ENCODE measurements around the gene MR1.

Gene MR1

DNA sequence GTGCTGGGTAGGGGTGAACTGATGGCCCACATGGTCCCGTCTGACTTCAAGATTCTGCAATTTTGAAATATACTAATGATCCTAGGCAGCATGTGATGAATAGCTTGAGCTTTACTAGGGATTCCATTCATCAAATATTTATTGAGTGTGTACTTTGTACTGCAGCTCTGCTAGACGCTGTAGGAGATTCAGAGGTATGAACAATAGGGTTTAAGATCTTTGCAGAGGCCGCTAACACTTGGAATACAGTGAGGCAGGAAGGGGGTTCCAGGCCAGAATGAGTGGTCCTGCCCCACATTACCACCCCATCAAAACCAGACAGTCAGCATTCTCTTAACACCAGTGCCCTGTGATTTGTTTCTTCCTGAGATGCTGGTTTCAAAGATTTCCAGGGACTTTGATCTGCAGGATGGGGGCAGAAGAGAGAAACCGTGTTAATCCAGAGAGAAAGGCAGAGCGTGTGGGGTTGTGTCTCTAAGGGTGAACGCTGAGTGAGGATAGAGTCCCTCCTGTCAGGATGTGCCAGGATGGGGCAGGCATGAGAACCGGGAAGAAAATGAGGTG is 74.6 kb downstream of the MR1 start:
- Mint-ChIP-seq H3K4me3 (no peak overlapping the region), H3K27me3 (peaks cover 38% of the 10 kb centered on the region), H3K4me1 (ENCODE audit: low read depth) (peaks cover 70% of the 10 kb centered on the region), H3K9me3 (no peaks in the 10 kb centered on the region), H3K27ac (no peak overlapping the region), H3K36me3 (ENCODE audit: low read depth) (no peaks in the 10 kb centered on the region)
- intact Hi-C loops (cut with micrococcal nuclease): no loop called here

DNA sequence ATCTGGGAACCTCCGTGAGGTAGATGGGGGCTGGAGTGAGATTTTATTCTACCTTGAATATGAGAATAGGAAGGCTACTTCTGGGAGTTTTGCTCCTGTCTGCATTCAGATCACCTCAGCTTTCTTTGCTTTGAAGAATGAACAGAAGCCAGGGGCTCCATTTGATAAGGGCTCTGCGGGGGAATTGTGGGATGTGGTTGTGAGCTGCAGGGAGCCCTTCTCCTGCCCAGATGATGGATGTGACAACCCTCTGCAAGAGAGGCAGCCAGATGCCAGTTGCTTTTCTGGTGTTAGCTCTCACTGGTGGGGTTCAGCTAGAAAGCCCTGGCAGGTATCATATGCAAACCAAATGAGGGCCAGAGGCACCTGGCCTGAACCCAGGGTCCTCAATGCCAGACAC is 76.2 kb downstream of the MR1 start:
- peaks cover 65% of the 10 kb centered on the region for H3K4me1 Mint-ChIP-seq (ENCODE audit: low read depth)
- intact Hi-C loops (cut with micrococcal nuclease): no loop called here
- H3K27me3 Mint-ChIP-seq: peaks cover 38% of the 10 kb centered on the region
- H3K27ac Mint-ChIP-seq: no peak overlapping the region
- H3K4me3 Mint-ChIP-seq: no peak overlapping the region
- H3K9me3 Mint-ChIP-seq: no peaks in the 10 kb centered on the region
- H3K36me3 Mint-ChIP-seq (ENCODE audit: low read depth): no peaks in the 10 kb centered on the region

All from dendritic cell treated with granulocyte-macrophage colony-stimulating factor and Interleukin-4, amounts not matched to agents 40 ng/mL and 50 ng/mL, for 4 days (primary cell).